Posterior vena cava (tissue), 2 donors: ENCODE results near the gene DAB2IP. TPM values are rescaled to one million over a fixed set of nuclear protein-coding genes. Genes with fewer than 3 reads are reported as not detected.
A peak's percentile ranks its signal among the peaks of the same experiment; 100 is the strongest.
"Not testable (repeated sequence)": the region's sequence is repeated elsewhere in the genome, so short reads cannot be mapped to it uniquely, and the experiment has no call there.

Experiments used
- DNase-seq: peaks from one replicate; pipeline ENCODE4 v3.0.0-alpha.2; 2020; ENCODE audit warnings: low spot score
- intact Hi-C, 2 donors: fragments of 100-400 bp; cut with DNase I; formaldehyde crosslinking; loops; one replicate each; pipeline versions ENCODE4 v1.14.1 to v1.14.2; 2022 to 2023
- total RNA-seq, 2 donors: library from RNA; stranded (reverse); fragmentation: NEBNext Ultra II Directional; extraction: Animal tissue kit (Norgen Biotek cat#: 25700); gene quantifications; one replicate each; pipeline ENCODE4 v1.2.1, GENCODE V29; 2021
- donor health status: DM: yes; HTN: yes; CAD: no.
- donor health status: DM: yes; HTN: yes; CAD: no.

Gene DAB2IP
- total RNA-seq, 2 donors from 2014 or later, result 68.1 to 83.8 TPM

DNA sequence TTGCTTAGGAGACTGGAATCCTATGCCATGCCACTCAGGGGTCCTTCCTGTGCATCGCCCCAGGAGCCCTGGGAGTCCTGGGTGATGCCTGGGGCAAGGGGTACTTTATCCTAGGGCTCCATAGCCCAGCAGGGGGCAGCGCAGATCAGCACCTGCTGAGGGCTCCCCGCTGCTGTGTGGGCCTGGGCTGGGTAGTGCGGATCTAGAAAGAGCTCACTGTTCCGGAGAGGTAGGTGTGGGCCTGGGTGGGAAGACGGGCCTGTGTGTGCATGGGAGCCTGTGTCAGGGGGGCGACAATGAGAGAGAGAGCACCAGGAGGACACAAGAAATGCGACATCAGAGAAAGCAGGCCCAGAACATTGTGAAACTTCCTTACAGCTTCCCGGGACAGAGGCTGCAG, 11.4 kb upstream of the DAB2IP start:
- DNase-seq, result no peak
- intact Hi-C loops, result no loop called here

DNA sequence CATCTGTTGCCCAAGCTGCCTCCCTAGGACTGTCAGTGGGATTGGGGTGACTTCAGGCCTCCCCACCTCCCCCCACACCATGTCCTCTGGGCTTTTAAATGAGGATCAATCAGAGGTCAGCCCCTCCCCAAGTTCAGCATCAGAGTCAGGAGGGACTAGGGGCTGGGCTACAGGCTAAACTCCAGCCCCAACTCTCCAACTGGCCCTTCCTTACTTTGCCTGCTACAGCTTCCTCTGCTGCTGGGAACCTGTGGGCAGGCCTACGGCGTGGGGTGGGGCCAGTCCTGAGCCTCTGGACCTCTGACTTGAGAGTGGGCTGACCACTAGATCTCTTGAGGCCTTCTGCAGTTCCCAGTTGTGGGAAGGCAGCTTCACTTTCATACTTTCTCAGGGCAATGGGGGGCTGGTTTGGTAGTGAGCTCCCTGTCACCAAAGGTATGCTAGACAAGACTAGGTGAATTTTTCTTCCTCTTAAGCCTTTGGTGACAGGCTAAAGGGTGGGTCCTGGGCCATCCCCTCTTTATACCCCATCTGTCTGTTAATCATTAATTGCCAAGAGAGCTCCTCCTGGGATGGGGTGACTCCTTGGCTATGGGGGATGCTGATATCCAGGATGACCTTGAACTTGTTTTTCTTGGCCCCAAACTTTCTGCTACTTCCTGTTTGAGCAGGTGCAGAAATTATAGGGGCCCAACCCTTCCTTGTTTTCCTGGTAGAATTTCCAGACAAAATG, 10.8 kb upstream of the DAB2IP start:
- DNase-seq, result no peak
- intact Hi-C loops, result no loop called here

DNA sequence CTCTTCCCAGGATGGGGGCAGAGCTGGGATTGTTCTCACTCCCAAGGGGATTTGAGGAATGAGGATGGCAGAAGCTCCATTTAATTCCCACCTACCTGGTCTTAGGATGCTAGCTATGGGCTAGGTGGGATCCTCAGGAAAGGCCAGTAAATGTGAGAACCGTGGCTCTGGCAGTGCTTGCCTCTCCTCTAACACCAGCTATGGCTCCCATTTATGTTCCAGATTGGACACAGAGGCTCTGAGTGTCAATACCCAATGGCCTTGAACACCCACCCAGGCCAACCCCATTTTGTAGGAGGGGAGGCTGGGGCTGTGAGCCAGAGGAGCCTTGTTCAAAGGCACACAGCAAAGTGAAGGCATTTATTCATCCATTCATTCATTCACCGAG, 10.2 kb upstream of the DAB2IP start:
- DNase-seq, result peak; percentile 45
- intact Hi-C loops, result no loop called here

DNA sequence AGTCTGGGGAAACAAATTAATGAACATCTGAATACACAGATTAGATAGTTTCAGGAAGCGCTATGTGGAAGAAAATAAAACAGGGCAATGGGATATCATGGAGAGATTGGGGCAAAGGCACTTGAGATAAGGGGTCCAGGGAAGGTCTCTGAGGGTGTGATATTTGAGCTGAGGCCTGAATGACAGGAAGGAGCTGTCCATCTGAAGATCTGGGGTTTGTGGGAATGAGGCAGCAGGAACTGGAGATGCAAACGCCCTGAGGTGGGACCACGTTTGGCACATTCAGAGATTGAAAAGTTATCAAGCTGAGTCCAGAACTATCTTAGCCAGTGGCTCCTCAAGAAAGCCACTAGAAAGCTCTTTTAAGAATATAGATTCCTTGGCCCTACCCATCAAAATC, 8.7 kb upstream of the DAB2IP start:
- intact Hi-C loops, result no loop called here
- no peak for DNase-seq

DNA sequence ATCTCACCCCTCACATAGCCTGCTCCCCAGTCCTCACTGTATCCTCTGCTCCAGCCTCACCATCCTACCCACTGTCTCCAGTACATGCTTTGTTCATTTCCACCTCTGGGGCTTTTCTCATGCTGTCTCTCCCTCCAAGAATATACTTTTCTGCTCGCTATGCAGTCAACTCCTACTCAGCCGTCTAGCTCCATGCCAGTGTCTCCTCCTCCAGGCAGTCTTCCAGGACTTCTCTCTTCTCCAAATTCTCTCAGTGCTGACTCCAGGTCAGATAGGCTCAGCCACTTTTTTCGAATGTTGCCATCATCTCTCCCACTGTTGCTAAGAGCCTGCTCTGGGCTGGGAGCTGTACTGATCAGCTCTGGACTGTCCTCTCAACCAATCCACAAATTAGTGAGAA, 8.0 kb upstream of the DAB2IP start:
- no peak for DNase-seq
- intact Hi-C loops, result no loop called here

DNA sequence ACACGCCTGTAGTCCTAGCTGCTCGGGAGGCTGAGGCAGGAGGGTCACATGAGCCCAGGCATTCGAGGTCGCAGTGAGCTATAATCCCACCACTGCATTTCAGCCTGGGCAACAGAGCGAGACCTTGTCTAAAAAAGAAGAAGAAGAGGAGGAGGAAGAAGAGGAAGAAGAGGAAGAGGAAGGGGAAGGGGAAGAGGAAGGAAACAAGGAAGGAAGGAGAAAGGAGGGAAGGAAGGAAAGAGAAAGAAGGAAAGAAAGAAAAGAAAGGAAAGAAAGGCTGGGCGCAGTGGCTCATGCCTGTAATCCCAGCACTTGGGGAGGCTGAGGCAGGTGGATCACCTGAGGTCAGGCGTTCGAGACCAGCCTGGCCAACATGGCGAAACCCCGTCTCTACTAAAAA, 7.4 kb upstream of the DAB2IP start:
- DNase-seq, result peak; percentile 5
- intact Hi-C loops, result not testable (repeated sequence)

DNA sequence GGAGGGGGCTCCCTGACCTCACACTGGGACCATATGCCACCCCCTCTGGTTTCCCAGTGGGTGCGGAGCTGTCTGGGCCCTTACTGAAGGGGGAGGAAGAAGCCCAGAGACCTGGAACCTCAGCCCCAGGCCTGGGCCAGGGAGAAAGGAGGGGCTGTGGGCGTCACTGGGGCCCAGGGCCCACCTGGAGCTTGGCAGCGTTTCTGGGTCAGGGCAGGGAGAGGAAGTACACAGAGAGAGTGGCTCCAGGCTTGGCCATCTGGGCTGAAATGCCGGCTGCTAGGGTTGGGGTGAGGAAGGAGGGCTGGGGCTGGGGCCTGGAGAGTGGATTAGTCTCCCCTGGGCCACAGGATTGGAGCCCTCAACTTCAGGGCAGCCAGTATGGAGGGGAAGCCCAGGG, 6.4 kb upstream of the DAB2IP start:
- intact Hi-C loops, result no loop called here

DNA sequence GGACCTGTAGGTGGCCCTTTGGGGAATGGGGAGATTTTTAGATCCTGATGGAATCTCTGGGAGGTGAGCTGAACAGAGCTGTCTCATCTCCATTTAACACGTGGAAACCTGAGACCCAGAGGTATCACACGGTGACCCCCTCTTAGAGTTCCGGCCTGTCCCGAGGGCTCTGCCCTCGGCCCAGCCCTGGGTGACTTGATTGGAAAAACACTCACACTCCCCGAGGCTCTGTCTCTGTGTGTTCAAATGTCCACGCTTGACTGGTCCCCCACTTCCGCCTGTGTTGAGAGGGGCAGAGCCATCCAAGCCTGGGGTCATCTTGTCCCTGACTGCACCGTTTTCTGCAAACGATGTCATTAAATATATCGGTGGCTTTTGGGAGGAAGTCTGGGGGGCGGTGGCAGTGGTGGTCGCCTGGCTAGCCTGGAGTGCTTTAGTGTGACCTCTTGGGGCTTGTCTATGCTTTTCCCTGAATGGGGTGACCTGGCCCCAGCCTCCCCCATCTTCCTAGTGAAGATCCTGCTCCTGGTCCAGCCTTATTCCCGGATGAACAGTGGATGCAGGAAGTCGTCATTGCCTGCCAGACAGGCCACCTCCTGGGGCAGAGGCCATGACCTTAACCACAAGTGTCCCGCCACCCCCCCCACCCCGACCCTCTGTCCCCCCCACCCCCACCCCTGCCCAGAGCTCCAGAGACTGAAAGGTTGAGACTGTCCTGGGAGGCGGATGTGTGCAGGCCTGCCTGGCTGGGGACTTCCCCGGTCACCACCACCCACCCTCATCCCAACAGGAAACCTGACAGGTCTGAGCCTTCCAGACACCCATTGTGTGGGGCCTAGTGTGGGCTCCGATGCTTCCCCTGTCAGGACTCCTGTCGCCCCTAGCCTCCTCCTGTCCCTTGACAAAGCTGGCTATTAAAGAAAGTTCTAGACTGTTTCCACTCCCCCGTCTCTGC, 5.3 kb upstream of the DAB2IP start:
- intact Hi-C loops, result no loop called here

More for the DNA sequence above, 6.4 kb upstream of the DAB2IP start:
- DNase-seq, result peak; percentile 77

DNA sequence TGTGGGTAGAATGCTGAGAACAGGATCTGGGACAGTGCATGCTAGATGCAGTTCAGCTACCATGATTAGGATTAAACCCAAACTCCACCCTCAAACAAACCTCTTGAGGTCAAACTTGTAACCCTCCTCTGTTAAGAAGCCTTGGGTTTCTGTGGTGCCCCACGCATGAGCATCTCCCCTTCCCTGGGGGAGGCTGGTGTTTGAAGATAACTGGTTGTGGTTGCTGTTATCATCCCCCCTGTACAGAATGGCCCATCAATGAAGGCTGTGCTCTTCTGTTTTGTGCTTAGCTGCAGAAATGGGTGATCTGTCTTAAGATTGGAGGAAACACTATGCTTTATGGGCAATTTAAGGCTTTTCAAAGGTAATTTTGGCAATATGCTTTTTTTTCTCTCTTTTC, 4.4 kb upstream of the DAB2IP start:
- intact Hi-C loops, result no loop called here
- DNase-seq, result peak; percentile 25

More for the DNA sequence above, 5.3 kb upstream of the DAB2IP start:
- peak; percentile 58 for DNase-seq

DNA sequence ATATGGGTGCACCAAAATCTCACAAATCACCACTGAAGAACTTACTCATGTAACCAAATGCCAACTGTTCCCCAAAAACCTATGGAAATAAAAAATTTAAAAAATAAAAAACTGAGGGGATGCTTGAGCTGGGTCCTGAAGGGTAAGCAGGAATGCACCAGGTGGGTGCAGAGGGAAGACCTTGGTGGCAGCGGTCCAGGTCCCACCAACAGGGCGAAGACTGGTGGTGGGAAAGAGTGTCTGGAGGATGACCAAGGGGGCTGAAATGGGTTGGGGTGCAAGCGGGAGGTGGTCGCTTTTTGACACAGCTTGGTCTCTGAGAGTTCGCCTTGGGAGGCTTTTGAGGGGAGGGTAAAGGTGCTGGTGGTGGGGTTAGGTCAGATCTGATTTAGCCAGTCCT, 3.3 kb upstream of the DAB2IP start:
- peak; percentile 34 for DNase-seq
- intact Hi-C loops, result no loop called here

DNA sequence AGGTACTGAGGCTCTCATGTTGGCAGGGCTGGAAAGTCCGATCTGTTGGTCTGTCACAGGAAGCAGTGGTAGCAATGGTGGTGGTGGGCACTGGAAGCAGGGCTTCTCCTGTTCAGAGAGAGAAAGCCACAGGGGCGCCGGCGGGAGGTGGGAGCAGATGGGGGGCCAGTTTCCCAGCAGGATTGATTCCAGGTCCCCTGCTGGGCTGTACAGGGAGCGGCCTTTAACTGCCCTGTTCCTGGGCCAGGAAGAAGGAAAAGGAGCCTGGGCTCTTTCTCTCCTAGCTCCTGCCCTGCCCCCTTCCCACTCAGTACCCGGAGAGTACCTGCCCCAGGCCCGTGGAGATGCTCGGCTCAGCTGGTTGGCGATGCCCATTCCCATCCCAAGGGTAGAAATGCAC, 2.6 kb upstream of the DAB2IP start:
- intact Hi-C loops, result no loop called here
- peak; percentile 72 for DNase-seq

DNA sequence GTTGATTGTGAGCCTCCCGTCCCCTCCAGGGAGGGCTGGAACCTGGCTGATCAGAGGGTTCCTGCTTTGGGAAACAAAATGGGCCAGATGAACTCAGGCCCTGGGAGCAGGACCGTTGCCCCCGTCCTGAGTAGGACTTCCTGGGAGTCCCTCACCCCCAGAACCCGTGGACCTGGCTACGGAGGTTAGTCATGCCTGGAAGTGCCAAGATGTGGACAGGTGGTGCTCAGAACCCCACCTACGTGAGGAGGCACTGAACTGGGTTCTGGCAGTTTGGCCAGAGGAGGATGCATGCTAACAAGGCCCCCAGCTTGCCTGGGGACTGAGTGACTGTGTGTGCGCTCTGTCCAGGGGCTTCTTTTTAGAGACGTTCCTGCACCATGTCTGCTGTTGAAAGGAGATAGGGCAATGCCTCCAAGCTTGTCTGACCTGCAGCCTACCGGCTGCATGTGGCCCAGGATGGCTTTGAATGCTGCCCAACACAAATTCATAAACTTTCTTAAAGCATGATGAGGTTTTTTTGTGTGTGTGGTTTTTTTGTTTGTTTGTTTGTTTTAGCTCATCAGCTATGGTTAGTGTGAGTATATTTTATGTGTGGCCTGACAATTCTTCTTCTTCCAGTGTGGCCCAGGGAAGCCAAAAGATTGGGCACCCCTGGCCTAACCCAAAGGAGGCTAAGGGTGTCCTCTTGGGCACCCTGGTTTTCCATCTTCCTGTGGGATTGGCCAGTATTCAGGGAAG, 1.8 kb upstream of the DAB2IP start:
- intact Hi-C loops, result loop anchor here in 1 of 2 donors (2.0 kb wide), 1 partner anchor 163 kb away; no protein-coding TSS in a partner anchor
- peak; percentile 29 for DNase-seq

DNA sequence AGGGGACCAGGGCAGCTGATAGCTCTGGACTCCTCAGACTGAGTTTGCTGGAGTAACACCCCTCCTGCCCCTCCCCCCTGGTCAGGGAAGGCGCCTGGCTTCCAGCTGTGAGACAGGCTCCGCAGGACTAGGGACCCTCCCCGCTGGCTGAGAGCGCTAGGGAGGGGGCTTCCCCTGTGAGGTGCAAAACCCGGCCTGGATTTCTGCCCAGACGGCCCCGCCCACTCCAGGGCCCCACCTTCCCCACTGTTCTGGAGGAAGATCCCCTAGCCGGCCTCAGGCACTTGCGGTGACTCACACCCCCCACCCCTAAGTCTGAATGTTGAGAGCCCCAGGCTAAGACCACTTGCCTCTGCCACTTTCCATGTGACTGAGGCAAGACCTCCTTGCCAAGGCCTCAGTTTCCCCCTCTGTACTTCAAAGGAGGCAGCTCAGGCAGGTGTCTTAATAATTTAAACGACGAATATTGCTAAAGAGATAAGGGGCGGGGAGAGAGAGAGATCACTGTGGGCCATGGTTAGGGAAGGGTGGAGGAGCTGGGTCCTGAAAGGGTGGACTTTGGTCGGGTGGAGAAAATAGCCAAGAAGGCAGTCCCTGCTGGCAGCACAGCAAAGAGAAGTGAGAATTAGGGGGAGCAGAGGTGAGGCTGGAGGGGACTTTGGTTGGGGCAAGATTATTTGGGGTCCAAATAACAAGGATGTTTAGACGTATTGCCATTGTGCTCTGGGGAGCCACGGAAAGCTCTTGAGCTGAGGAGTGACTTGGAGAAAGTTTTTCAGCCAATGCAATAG, 1.0 kb upstream of the DAB2IP start:
- peak; percentile 83 for DNase-seq

DNA sequence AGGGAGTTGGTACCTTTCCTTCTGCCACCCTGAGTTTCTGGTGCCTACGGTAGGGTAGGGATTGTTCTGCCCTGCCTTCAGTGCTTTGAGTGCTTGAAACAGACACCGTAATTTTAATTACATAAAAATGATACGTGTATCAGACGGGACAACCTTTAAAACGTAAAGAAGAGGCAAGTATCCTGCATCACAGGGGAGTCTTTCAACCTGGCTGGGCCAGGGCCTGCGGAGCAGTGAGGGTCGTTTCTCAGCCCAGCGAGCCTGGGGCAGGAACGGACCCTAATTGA, 483 bp upstream of the DAB2IP start:
- intact Hi-C loops, result loop anchor here in 1 of 2 donors (2.0 kb wide), 1 partner anchor 162 kb away; no protein-coding TSS in a partner anchor
- DNase-seq, result no peak

More for the DNA sequence above, 1.0 kb upstream of the DAB2IP start:
- intact Hi-C loops, result loop anchor here in 1 of 2 donors (2.0 kb wide), 1 partner anchor 162 kb away; no protein-coding TSS in a partner anchor

DNA sequence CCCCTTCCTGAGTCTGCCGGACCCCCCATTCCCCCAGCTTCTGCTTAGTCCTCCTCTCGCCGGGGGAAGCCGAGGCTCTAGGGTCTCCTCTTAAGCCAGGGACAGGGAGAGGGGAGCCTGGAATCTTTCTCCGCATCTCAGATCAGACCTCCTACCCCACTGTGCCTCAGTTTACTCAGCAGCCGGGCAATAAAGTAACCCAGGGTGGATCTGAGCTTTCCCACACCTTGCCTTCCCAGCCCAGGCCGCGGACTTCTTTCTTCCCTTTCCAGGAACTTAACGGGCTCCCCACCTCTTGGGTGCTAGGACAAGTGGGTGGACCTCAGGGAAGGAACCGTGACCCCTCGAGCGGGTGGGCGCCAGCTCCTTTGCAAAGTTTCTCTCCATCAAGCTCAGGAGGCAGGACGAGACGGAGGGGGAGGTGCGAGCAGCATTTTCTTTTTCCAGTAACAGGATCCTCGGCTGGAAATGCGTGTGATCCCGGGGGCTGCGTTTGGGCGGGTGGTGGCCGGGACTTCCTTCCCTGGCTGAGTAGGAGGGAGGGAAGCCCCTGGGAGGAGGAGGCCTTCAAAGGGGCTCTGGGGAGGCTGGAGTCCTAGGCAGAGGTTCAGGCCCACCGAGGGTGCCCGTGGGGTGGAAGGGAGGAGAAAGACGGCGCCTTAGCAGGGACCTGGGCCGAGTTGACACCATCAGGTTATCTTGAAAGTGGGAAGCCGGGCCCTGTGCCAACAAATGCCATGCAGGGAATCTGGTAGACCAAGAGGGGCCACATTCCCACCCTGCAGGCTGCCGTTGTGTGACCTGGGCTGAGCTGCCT, 795 bp downstream of the DAB2IP start:
- intact Hi-C loops, result no loop called here
- DNase-seq, result peak; percentile 82

DNA sequence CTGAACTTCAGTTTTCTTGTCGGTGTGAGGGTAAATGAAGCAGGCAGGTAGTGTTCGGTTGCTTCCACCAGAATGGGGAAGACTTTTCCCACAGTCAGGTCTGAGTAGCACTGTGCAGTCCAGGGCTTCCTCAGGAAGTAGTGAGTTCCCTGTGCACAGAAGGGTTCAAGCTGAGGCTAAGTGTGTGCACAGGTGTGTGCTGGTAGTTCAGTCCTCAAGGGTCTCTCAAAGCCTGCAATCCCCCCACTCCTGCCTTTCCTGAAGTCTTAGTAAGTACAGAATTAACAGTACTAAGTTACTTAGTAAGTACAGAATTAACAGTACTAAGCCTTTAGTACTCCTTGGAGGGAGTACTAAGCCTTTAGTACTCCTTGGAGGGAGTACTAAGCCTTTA, 1.4 kb downstream of the DAB2IP start:
- intact Hi-C loops, result no loop called here
- DNase-seq, result no peak

DNA sequence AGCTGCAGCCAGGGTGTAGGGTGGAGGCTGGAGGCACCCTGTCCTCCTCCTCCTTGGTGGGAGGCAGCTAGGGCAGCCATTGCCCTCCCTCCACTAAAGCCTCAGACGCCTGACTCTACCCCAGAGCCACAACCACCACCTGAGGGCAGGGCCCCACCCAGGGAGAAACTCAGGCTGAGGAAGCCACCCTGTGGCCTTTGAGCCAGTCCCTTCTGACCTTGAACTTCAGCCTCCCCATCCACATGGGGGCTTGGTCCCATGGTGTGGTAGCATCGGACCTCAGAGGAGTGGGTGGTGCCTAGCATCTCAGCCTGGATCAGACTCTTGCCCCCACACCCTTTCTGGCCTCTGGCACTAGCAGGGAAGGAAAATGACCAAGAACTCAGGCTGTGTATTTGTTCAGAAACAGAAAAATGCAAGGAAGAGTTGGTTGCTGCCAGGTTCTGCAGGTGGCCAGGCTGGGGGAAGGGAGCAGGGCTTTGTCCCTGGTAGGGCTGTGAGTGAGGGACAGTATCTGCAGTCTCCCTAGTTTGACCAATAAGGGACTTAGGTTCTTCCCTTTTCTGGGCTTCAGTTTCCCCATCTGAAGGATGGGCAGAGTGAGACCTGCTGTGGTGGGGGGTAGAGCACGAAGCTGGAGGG, 3.2 kb downstream of the DAB2IP start:
- intact Hi-C loops, result no loop called here

More for the DNA sequence above, 3.2 kb downstream of the DAB2IP start:
- DNase-seq, result peak; percentile 23
